HepG2 (cell line): Measurements from ENCODE around the gene XPNPEP1. TPM values are rescaled to one million over a fixed set of nuclear protein-coding genes. Genes with fewer than 3 reads are reported as not detected.

ENCODE experiments used
- BRCA1 ChIP-seq: sonication (generic); formaldehyde crosslinking; IDR thresholded peaks from 2 replicates; pipeline ENCODE4 v1.4.0; 2020; ENCODE audit warnings: missing genetic modification reagents
- ELF3 ChIP-seq: IDR thresholded peaks from 2 replicates; pipeline ENCODE4 v1.6.1; 2016; ENCODE audit warnings: missing genetic modification reagents, missing compliant biosample characterization
- MYC ChIP-seq: sonication (generic); formaldehyde crosslinking; IDR thresholded peaks from 2 replicates; pipeline ENCODE4 v1.9.0; 2021; ENCODE audit warnings: missing genetic modification reagents, borderline replicate concordance
- NR2F6 ChIP-seq, 2 experiments: IDR thresholded peaks; 2 replicates each; pipeline ENCODE4 v1.6.1; 2016; ENCODE audit warnings: antibody characterized with exemption in 1 of 2, mild to moderate bottlenecking in 1 of 2
- RBM39 ChIP-seq: fragments of 200-400 bp; formaldehyde crosslinking; IDR thresholded peaks from one replicate; pipeline ENCODE4 v1.6.1; 2018; ENCODE audit warnings: antibody characterized with exemption, mild to moderate bottlenecking, low read depth, low read length; ENCODE audit not compliant: poor library complexity, severe bottlenecking
- TBL1XR1 ChIP-seq: fragments of 150-350 bp; IDR thresholded peaks from 2 replicates; pipeline ENCODE4 v1.6.1; 2014; ENCODE audit warnings: borderline replicate concordance, low read length; ENCODE audit not compliant: partially characterized antibody
- ZNF562 ChIP-seq: sonication (generic); formaldehyde crosslinking; IDR thresholded peaks from 2 replicates; pipeline ENCODE4 v1.8.0; 2022; ENCODE audit warnings: missing genetic modification reagents, borderline replicate concordance
- ZNF761 ChIP-seq: sonication (generic); formaldehyde crosslinking; conservative IDR thresholded peaks from 2 replicates; pipeline ENCODE4 v1.4.0; 2020; ENCODE audit warnings: mild to moderate bottlenecking, missing genetic modification reagents
- ZNF790 ChIP-seq: sonication (generic); formaldehyde crosslinking; IDR thresholded peaks from 2 replicates; pipeline ENCODE4 v1.8.0; 2022; ENCODE audit warnings: missing genetic modification reagents, mild to moderate bottlenecking, borderline replicate concordance
- ZSCAN22 ChIP-seq: sonication (generic); formaldehyde crosslinking; IDR thresholded peaks from 2 replicates; pipeline ENCODE4 v1.4.0; 2020; ENCODE audit warnings: mild to moderate bottlenecking, missing genetic modification reagents
- polyA plus RNA-seq, 8 experiments: library from polyadenylated mRNA; depleted of rRNA in 3 of 8; stranded (reverse) in 7 of 8; unstranded in 1 of 8; fragments of >200 nt; fragmentation: Illumina TruSeq in 4 of 8; extraction: Trizol in 4 of 8; gene quantifications; 2 replicates each; pipeline versions ENCODE4 v1.2.1 to v1.2.3, GENCODE V29; 2011 to 2016; ENCODE audit warnings: low read depth in 4 of 8, missing spikeins in 1 of 8, mixed read lengths in 1 of 8; ENCODE audit not compliant: insufficient read depth in 1 of 8
- total RNA-seq, 5 experiments: library from RNA; depleted of rRNA; stranded (reverse); fragments of >200 nt; fragmentation: Illumina TruSeq; extraction: Trizol; gene quantifications; 2 replicates each; pipeline ENCODE4 v1.2.3, GENCODE V29; 2016; ENCODE audit warnings: low read depth in 1 of 5
- TF ChIP-seq, protein P1 (sequence below): sonication (generic); formaldehyde crosslinking; IDR thresholded peaks from 2 replicates; pipeline ENCODE4 v1.4.0; 2020; ENCODE audit warnings: missing genetic modification reagents, borderline replicate concordance
- TF ChIP-seq, protein P2 (sequence below): sonication (generic); formaldehyde crosslinking; IDR thresholded peaks from 2 replicates; pipeline ENCODE4 v1.9.0; 2021; ENCODE audit warnings: missing genetic modification reagents, borderline replicate concordance
- TF ChIP-seq, protein P3 (sequence below): fragments of 450-650 bp; IDR thresholded peaks from 2 replicates; pipeline ENCODE4 v1.6.1; 2016

XPNPEP1 gene
- total and polyA plus RNA-seq, 2 of the 13 experiments (the other 11 are each of a cell fraction or from before 2014, with no cell fraction given), result 30.3 to 55.5 TPM

DNA sequence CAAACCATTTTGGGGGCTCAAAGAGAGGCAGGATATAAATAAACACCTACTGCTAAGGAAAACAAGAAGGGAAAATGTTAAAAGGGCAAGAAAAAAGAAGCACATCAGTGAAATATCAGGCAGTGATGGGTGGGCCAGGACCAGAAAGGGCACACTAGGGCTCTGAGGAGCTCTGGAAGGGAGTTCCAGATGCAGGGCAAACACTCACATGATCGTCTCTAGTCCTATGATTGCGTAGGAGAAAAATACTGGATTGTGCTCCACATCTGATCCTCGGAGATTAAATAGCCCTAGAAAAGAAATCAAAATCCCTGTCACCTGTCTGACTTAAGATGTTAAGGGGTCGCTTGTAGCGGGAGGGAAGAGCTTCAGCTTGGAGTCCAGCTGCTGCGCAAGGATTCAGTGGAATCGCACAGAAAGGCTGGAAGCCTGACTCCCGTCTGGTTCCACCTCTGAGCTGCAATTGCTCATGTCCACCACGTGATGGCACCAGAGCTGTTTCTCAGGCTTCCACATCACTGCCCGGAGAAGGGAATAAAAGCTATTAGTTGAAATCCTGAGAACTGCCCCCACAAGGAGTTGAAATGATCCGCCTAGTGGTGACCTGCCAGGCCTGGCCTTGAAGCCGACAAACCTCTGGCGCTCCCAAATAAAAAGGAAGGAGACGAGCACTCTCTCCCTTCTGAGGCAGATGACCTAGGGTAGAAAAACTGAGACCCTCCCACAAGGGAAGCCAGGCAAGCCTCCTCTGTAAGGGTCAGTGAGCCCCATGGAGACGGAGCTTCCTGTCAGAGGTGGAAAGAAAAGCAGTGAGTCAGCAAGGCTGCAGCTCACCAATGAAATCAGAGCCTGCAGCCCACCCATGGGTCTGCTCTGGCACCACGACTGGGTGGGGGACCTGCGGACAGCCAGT lies 39.2 kb downstream of the XPNPEP1 start (continued):
- TF ChIP-seq, protein P1, sequence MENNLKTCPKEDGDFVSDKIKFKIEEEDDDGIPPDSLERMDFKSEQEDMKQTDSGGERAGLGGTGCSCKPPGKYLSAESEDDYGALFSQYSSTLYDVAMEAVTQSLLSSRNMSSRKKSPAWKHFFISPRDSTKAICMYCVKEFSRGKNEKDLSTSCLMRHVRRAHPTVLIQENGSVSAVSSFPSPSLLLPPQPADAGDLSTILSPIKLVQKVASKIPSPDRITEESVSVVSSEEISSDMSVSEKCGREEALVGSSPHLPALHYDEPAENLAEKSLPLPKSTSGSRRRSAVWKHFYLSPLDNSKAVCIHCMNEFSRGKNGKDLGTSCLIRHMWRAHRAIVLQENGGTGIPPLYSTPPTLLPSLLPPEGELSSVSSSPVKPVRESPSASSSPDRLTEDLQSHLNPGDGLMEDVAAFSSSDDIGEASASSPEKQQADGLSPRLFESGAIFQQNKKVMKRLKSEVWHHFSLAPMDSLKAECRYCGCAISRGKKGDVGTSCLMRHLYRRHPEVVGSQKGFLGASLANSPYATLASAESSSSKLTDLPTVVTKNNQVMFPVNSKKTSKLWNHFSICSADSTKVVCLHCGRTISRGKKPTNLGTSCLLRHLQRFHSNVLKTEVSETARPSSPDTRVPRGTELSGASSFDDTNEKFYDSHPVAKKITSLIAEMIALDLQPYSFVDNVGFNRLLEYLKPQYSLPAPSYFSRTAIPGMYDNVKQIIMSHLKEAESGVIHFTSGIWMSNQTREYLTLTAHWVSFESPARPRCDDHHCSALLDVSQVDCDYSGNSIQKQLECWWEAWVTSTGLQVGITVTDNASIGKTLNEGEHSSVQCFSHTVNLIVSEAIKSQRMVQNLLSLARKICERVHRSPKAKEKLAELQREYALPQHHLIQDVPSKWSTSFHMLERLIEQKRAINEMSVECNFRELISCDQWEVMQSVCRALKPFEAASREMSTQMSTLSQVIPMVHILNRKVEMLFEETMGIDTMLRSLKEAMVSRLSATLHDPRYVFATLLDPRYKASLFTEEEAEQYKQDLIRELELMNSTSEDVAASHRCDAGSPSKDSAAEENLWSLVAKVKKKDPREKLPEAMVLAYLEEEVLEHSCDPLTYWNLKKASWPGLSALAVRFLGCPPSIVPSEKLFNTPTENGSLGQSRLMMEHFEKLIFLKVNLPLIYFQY, result no peak
- TF ChIP-seq ZNF790, result no peak
- TF ChIP-seq, protein P2, sequence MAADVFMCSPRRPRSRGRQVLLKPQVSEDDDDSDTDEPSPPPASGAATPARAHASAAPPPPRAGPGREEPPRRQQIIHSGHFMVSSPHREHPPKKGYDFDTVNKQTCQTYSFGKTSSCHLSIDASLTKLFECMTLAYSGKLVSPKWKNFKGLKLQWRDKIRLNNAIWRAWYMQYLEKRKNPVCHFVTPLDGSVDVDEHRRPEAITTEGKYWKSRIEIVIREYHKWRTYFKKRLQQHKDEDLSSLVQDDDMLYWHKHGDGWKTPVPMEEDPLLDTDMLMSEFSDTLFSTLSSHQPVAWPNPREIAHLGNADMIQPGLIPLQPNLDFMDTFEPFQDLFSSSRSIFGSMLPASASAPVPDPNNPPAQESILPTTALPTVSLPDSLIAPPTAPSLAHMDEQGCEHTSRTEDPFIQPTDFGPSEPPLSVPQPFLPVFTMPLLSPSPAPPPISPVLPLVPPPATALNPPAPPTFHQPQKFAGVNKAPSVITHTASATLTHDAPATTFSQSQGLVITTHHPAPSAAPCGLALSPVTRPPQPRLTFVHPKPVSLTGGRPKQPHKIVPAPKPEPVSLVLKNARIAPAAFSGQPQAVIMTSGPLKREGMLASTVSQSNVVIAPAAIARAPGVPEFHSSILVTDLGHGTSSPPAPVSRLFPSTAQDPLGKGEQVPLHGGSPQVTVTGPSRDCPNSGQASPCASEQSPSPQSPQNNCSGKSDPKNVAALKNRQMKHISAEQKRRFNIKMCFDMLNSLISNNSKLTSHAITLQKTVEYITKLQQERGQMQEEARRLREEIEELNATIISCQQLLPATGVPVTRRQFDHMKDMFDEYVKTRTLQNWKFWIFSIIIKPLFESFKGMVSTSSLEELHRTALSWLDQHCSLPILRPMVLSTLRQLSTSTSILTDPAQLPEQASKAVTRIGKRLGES, result no peak
- no peak for TF ChIP-seq BRCA1 (CRISPR knock-in tag)
- TF ChIP-seq ZNF761 (CRISPR knock-in tag), result no peak
- TF ChIP-seq ELF3 (CRISPR knock-in tag), result 0 out of 2 replicates have a peak, but pooled peaks have one; percentile 19
- no peak for TF ChIP-seq NR2F6 (IDR thresholded peaks at IDR 0.05)
- TF ChIP-seq NR2F6 (CRISPR knock-in tag; IDR thresholded peaks at IDR 0.05), result peak; percentile 56; the same call in 1 of the 2 replicates
- TF ChIP-seq ZNF562, result no peak
- TF ChIP-seq, protein P3, sequence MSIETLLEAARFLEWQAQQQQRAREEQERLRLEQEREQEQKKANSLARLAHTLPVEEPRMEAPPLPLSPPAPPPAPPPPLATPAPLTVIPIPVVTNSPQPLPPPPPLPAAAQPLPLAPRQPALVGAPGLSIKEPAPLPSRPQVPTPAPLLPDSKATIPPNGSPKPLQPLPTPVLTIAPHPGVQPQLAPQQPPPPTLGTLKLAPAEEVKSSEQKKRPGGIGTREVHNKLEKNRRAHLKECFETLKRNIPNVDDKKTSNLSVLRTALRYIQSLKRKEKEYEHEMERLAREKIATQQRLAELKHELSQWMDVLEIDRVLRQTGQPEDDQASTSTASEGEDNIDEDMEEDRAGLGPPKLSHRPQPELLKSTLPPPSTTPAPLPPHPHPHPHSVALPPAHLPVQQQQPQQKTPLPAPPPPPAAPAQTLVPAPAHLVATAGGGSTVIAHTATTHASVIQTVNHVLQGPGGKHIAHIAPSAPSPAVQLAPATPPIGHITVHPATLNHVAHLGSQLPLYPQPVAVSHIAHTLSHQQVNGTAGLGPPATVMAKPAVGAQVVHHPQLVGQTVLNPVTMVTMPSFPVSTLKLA, result no peak
- no peak for TF ChIP-seq MYC (CRISPR knock-in tag)
- no peak for TF ChIP-seq ZSCAN22
- peak; percentile 34 for TF ChIP-seq TBL1XR1
- TF ChIP-seq RBM39, result no peak
